HG02642 (cell line): ENCODE results near the gene COPG2.
"Not testable (repeated sequence)": the region's sequence is repeated elsewhere in the genome, so short reads cannot be mapped to it uniquely, and the experiment has no call there.

ENCODE experiments used
- ATAC-seq: cut with Tn5 transposase; IDR thresholded peaks from one replicate; pipeline ENCODE4 v1.9.1; 2021; ENCODE audit warnings: mild to moderate bottlenecking; ENCODE audit not compliant: unreplicated experiment, poor library complexity

COPG2 gene

DNA sequence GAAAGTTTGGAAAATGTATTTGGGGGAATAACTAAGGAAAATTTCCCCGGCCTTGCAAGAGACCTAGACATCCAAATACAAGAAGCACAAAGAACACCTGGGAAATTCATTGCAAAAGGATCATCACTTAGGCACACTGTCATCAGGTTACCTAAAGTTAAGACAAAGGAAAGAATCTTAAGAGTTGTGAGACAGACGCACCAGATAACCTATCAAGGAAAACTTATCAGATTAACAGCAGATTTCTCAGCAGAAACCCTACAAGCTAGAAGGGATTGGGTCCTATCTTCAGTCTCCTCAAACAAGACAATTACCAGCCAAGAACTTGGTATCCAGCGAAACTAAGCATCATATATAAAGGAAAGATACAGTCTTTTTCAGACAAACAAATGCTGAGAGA is 93.4 kb downstream of the COPG2 start:
- ATAC-seq = not testable (repeated sequence)

DNA sequence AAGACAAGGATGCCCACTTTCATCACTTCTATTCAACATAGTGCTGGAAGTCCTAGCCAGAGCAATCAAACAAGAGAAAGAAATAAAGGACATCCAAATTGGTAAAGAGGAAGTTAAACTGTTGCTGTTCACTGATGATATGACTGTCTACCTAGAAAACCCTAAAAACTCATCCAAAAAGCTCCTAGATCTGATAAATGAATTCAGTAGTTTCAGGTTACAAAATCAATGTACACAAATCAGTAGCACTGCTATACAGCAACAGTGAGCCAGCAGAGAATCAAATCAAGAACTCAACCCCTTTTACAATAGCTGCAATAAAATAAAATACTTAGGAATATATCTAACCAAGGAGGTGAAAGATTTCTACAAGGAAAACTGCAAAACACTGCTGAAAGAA is 98.4 kb downstream of the COPG2 start:
- not testable (repeated sequence) for ATAC-seq

GRCh38 chr7:130566898-130567280 is 101.7 kb downstream of the COPG2 start:
- no peak for ATAC-seq

GRCh38 chr7:130566168-130566897 is 102.2 kb downstream of the COPG2 start:
- no peak for ATAC-seq

GRCh38 chr7:130560972-130561371 is 107.6 kb downstream of the COPG2 start:
- ATAC-seq = no peak

DNA sequence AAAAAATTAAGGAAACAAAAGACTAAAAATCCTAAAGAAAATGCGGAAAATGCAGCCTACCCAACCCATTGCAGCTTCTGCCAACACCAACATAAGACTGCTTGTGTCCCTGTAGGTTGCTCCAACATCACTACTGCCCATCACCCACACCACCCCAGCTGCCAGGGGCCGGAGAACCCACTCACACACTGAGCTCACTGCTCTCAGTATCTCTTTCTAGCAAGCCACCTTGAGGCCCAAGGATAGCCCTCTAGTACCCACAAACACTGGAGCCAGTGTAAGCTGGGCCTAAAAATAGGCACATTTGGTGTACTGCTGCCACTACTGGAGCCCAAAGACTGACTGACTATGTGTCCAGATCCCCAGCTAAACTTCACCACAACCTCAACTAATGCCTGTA is 109.4 kb downstream of the COPG2 start:
- no peak for ATAC-seq

GRCh38 chr7:130554481-130554880 is 114.1 kb downstream of the COPG2 start:
- ATAC-seq = no peak

DNA sequence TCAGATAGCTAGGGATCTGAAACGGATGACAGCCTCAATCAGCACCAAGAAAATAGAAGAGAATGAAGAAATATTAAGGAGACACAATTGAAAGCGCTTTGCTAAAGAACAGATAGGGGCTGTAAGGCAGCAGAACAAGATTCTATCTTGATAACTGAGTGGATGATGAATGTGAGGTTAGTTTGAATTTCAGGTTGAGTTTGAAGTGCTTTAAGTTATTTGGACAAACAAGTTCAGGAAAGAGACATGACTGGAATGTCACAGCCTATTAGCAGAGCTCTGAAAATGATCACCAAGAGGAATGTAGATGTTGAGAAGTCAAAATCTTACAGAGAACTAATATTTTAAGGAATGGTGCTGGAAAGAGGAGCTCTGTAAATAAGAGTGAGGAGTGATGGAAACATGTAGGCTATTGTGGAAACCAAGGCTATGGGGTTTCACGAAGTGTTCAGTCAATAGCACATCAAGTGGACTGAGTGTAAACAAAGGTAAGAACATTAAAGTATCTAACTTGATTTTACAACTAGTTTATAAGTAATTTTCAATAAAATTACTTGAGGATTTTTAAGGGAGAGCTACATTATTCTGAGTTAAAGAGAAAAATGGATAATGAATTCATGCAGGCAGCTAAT is 115.0 kb downstream of the COPG2 start:
- no peak for ATAC-seq

- no peak for ATAC-seq
Observed at GRCh38 chr7:130544356-130544755, 124.2 kb downstream of the COPG2 start.

GRCh38 chr7:130543487-130544010 is 125.0 kb downstream of the COPG2 start:
- no peak for ATAC-seq

DNA sequence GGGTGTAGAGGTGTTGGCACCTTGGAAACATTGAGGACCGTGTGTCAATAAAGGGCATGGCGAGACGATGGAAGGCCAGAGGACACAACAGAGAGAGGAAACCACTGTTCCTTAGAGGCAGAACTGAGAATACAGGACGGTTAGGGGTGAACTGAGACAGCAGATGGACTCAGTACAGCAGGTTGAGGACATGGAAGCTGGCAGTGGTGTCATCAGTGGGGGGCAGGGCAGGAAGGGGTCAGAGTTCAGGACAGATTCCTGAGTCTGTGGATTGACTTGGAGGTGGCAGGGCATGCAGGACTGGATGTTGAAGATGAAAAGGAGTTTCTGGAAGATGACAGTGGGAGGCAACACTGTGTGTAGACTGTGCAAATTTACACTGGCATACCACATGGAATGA is 126.3 kb downstream of the COPG2 start:
- not testable (repeated sequence) for ATAC-seq

GRCh38 chr7:130541287-130541686 is 127.3 kb downstream of the COPG2 start:
- not testable (repeated sequence) for ATAC-seq

DNA sequence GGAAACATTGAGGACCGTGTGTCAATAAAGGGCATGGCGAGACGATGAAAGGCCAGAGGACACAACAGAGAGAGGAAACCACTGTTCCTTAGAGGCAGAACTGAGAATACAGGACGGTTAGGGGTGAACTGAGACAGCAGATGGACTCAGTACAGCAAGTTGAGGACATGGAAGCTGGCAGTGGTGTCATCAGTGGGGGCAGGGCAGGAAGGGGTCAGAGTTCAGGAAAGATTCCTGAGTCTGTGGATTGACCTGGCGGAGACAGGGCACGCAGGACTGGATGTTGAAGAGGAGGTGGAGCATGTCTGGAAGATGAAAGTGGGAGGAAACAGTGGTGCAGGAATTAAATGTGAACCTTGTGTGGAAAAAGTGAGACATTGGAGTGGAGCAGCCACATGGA is 130.7 kb downstream of the COPG2 start:
- not testable (repeated sequence) for ATAC-seq

DNA sequence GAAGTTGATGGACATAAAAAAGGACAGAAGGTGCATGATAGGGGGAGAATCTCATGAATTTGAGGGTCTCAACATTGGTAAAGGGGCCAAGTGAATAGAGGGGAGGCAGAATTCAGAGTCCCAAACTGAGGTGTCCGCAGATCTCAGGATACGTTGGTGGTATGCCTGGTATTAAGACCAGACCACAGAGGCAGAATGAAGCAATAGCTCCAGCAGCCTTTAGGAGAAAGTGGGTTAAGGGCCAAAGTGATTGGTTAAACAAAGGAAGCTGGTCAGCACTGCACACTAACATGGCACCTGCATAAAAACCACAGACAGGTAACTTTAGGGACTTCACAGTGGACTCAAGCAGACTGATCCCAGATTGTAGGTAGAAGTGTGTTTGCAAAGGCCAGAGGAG is 139.1 kb downstream of the COPG2 start:
- no peak for ATAC-seq

DNA sequence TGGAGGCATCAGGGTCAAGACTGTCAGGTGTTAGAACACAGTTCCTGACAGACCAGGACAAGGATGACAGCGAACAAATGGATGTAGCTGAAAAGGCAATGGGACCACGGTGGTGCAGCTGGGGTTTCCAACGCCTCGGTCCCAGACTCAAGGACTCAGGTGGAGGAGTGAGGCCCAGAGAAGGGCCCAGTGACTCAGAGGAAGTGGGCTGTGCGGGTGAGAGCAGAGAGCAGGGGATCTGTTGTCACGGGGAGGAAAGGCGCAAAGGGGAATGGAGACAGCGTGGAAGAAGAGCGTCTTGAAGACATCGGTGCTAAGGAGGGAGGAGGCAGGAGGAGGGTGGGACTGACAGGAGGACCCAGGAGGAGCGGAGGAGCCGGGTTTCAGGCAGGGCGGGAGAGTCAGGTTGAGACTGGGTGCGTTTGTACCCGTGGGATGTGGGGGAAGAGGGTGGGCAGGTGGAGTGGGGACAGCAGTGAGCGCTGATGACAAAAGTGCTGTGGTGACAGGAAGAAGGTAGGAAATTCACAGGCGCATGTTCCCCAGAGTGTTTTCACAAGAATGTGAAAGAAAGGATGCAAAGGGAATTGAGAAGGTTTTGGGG is 140.7 kb downstream of the COPG2 start:
- not testable (repeated sequence) for ATAC-seq

- no peak for ATAC-seq
Observed at GRCh38 chr7:130524628-130525027, 143.9 kb downstream of the COPG2 start.

DNA sequence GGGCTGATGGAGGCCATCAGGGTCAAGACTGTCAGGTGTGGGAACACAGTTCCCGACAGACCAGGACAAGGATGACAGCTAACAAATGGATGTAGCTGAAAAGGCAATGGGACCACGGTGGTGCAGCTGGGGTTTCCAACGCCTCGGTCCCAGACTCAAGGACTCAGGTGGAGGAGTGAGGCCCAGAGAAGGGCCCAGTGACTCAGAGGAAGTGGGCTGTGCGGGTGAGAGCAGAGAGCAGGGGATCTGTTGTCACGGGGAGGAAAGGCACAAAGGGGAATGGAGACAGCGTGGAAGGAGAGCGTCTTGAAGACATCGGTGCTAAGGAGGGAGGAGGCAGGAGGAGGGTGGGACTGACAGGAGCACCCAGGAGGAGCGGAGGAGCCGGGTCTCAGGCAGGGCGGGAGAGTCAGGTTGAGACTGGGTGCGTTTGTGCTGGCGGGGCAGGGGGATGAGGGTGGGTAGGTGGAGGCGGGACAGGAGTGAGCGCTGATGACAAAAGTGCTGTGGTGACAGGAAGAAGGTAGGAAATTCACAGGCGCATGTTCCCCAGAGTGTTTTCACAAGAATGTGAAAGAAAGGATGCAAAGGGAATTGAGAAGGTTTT is 144.9 kb downstream of the COPG2 start:
- ATAC-seq = not testable (repeated sequence)

GRCh38 chr7:130521258-130521951 is 147.1 kb downstream of the COPG2 start:
- ATAC-seq = no peak

GRCh38 chr7:130515315-130516040 is 153.1 kb downstream of the COPG2 start:
- ATAC-seq = no peak

DNA sequence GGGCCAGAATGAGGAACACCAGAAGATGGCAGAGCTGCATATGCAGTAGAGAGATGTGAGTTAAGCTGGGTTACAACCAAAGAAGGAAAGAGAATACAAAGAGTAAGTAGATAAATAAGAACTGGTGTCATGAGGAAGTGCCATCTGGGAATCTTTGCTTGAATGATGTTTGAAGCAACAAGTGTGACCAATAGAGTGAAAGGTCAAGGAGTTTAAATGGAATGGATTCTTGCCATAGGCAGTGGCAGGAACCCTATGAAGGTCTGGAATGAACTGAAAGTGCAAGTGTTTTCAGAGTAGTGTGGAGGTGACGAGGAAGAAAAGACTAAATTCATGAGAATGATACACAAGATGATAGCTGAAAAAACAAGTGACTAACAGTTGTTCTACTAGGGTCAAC is 155.1 kb downstream of the COPG2 start:
- no peak for ATAC-seq
